HG03469 (cell line): ENCODE data around the gene AMH.

Experiments
- ATAC-seq: cut with Tn5 transposase; IDR thresholded peaks from one replicate; pipeline ENCODE4 v1.9.1; 2021; ENCODE audit warnings: mild to moderate bottlenecking, moderate library complexity, moderate number of reproducible peaks; ENCODE audit not compliant: unreplicated experiment

AMH gene

GRCh38 chr19:2247433-2248101 is 1.6 kb upstream of the AMH start:
- no peak for ATAC-seq

- no peak for ATAC-seq
Measured at GRCh38 chr19:2248136-2249009, 750 bp upstream of the AMH start.

GRCh38 chr19:2249880-2250765 is 1.0 kb downstream of the AMH start:
- ATAC-seq = no peak

- ATAC-seq = no peak
Measured at GRCh38 chr19:2250766-2251105, 1.6 kb downstream of the AMH start.

GRCh38 chr19:2251106-2252054 is 2.3 kb downstream of the AMH start:
- no peak for ATAC-seq

GRCh38 chr19:2252055-2252796 is 3.1 kb downstream of the AMH start:
- no peak for ATAC-seq

- ATAC-seq = no peak
Measured at GRCh38 chr19:2252797-2253105, 3.6 kb downstream of the AMH start.

GRCh38 chr19:2253106-2254063 is 4.3 kb downstream of the AMH start:
- no peak for ATAC-seq

GRCh38 chr19:2254064-2254872 is 5.1 kb downstream of the AMH start:
- ATAC-seq = no peak

GRCh38 chr19:2255112-2255845 is 6.2 kb downstream of the AMH start:
- ATAC-seq = no peak

- no peak for ATAC-seq
Measured at GRCh38 chr19:2255982-2256685, 7.0 kb downstream of the AMH start, which contains the start of gene JSRP1. TSS of gene JSRP1 (minus strand) at chr19:2256417. CDS start at chr19:2255314, 1,103 bp downstream.

GRCh38 chr19:2259336-2259735 is 10.2 kb downstream of the AMH start:
- no peak for ATAC-seq

GRCh38 chr19:2260341-2260805 is 11.2 kb downstream of the AMH start:
- ATAC-seq = no peak

- no peak for ATAC-seq
Measured at GRCh38 chr19:2261438-2262172, 12.5 kb downstream of the AMH start.

GRCh38 chr19:2266183-2266993 is 17.3 kb downstream of the AMH start:
- ATAC-seq = no peak
